Suprapubic skin (tissue), 4 donors: ENCODE measurements around the gene HBA1.

ENCODE experiments used
- CTCF ChIP-seq, 2 donors: fragments of 200-600 bp in 1 of 2; fragments of 450-650 bp in 1 of 2; sonication (generic) in 1 of 2; IDR thresholded peaks; one replicate each; pipeline ENCODE4 v1.5.1; 2016 to 2019; ENCODE audit warnings: antibody characterized with exemption in 2 of 2, mild to moderate bottlenecking in 1 of 2, moderate library complexity in 1 of 2
- EP300 ChIP-seq: sonication (generic); formaldehyde crosslinking; IDR thresholded peaks from one replicate; pipeline ENCODE4 v1.6.1; 2017; ENCODE audit warnings: antibody characterized with exemption
- POLR2AphosphoS5 ChIP-seq, 3 donors: sonication (generic); formaldehyde crosslinking; IDR thresholded peaks; one replicate each; pipeline ENCODE4 v1.6.1; 2017; ENCODE audit warnings: antibody characterized with exemption in 3 of 3

- no peak for TF ChIP-seq CTCF (IDR thresholded peaks at IDR 0.05)
- TF ChIP-seq EP300 = no peak
- no peak for TF ChIP-seq POLR2AphosphoS5 (IDR thresholded peaks at IDR 0.05)
Measured at GRCh38 chr16:212999-213398, 36.5 kb downstream of the HBA1 start.
